GM12872 (cell line): ENCODE results near the gene CNKSR3.
A peak's percentile ranks its signal among the peaks of the same experiment; 100 is the strongest.

Experiments used
- TF ChIP-seq, protein P1 (sequence below): IDR thresholded peaks from 3 replicates; pipeline ENCODE4 v1.5.1; 2011; ENCODE audit warnings: low read depth, mild to moderate bottlenecking, low read length, moderate library complexity; ENCODE audit not compliant: insufficient read depth

The CNKSR3 gene

DNA sequence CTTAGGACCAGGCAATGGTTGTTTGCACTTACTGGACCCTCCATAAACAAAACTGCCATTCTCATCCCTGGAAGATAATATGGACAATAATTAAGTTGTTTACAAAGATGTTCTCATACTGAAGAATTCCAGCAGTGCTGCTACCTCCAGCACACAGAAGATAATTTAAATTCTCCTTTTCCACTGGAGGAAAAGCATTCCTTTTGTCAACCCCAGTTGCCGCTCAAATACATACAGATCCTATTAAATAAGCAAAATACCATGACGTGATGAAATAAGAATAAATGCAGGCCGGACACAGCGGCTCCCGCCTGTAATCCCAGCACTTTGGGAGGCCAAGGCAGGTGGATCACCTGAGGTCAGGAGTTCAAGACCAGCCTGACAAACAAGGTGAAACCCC is 99.4 kb downstream of the CNKSR3 start:
- TF ChIP-seq, protein P1, sequence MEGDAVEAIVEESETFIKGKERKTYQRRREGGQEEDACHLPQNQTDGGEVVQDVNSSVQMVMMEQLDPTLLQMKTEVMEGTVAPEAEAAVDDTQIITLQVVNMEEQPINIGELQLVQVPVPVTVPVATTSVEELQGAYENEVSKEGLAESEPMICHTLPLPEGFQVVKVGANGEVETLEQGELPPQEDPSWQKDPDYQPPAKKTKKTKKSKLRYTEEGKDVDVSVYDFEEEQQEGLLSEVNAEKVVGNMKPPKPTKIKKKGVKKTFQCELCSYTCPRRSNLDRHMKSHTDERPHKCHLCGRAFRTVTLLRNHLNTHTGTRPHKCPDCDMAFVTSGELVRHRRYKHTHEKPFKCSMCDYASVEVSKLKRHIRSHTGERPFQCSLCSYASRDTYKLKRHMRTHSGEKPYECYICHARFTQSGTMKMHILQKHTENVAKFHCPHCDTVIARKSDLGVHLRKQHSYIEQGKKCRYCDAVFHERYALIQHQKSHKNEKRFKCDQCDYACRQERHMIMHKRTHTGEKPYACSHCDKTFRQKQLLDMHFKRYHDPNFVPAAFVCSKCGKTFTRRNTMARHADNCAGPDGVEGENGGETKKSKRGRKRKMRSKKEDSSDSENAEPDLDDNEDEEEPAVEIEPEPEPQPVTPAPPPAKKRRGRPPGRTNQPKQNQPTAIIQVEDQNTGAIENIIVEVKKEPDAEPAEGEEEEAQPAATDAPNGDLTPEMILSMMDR, result no peak

DNA sequence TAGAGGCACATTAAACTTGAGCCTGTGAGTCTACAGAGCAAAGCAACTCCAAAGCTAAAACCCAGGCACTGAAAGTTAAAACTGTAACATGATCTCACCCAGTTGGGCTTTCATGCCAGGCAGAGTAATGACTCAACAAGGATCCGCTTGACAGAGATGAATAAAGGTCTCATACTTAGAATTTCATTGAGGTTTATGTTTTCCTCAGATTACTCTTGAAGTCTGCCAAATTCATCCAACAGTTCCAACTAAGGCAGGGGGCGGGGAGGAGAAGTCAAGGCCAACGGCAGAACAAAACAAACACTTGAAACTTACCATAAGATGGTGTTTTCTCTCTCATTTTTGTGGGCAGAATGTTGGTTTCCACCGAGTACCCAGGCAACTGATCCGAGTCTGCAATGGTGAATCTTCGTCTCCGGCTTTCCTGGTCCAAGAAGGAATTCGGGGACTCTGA is 99.8 kb downstream of the CNKSR3 start:
- TF ChIP-seq, protein P1, result no peak

DNA sequence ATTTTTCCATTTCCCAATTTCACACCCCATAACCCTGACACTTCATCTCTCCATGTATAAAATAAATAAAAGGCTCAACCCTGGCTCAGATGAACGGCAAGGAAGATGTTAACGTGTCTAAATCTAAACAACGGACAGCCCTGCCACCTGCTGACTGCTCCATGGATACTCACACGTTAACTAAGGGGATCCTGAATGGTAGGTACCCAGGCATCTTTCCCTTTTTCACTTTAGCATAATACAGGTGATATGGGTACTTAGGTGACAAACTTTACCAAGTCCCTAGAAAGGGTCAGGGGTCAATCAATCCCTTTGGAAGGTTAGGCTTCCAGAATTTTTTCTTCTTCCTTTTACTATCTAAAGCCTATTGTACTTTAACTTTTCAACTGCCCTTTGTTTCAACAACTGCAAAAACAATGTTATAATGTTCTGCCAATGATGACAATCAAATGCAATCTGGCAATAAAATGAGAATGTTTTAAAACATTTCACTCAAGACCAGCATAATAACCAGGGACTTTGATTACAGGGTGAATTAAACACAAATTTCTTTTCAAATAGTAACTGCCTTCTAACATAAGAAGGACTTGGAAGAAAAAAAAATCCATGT is 101.5 kb downstream of the CNKSR3 start:
- TF ChIP-seq, protein P1, result peak; percentile 39; the same call in 1 of the 3 replicates

DNA sequence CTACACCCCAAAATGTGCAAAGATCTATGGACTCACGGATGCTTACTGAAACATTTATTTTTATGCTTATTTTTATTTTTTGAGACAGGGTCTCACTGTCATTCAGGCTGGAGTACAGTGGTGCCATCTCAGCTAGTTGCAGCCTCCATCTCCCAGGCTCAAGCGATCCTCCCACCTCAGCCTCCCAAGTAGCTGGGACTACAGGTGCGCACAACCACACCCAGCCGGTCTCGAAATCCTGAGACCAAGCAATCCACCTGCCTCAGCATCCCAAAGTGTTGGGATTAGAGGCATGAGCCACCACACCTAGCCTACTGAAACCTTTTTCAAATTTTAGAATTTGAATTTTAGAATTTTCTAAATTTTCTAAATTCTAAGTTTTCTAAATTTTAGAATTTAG is 103.0 kb downstream of the CNKSR3 start:
- TF ChIP-seq, protein P1, result no peak

DNA sequence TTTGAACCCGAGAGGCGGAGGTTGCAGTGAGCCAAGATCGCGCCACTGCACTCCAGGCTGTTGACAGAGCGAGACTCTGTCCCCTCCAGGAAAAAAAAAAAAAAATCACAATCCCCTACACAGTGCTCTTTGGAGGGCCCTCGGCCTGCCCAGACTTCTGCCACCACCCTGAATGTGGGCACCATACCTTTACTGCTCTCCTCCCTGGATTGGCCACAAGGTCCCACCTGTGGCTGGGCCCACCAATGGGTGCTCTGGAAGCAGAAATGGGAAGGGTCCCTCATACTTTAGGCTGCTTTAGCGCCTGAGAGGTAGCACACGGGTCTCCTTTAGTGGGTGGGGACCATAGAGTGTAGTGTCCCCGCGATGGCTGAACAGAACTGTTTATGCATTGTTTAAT is 103.6 kb downstream of the CNKSR3 start:
- TF ChIP-seq, protein P1, result no peak

DNA sequence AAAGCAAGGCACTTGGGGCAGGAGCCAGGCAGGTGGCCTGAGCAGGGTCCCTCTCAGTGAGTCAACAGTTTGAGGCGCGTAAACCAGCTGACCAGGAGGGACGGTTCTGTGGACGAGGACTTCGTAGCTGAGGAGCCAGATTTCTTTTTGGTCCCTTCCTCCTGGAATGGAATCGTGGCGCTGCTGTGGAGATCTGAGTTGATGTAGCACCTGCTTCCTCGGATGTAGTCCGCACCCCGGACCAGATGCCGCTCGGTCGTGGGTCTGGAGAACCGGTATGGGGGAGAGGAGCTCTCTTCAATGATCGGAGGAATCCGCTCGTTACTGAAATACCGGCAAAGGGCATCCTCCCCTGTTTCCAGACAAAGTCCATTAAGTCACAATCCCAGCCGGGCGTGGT is 104.2 kb downstream of the CNKSR3 start:
- TF ChIP-seq, protein P1, result no peak

DNA sequence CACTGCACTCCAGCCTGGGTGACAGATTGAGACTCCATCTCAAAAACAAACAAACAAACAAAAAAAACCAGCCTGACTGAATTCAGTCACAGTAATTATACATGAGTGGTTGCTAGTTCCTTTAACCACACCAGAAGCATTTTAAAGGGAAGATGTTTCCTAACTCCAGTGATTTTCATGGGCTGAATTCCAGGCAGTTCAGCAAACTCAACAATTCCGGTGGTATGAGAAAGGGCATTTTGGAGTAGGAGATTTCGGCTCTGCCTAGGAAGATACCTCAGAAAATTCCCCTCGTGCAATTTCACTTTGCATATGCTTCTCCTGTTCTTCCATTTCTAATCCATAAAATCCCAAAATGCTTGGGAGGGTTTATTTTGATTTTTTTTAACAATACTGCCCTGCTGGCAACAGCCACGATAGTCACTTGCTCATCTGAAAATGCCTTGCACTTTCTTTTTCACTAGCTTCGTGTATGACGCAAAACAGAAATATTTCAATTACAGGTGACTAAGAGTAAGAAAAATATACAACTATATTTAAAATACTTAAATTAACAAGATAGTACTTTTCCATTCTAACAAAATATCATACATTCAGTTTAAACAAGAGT is 105.6 kb downstream of the CNKSR3 start:
- TF ChIP-seq, protein P1, result no peak
